Gastrocnemius medialis (tissue), 4 donors: ENCODE results near the gene ADARB2.

Experiments
- CTCF ChIP-seq, 5 experiments: fragments of 450-650 bp in 3 of 5; fragments of 200-600 bp in 2 of 5; sonication (generic) in 2 of 5; IDR thresholded peaks in 4 of 5; conservative IDR thresholded peaks in 1 of 5; 1 replicate in 4 of 5; 2 replicates in 1 of 5; pipeline ENCODE4 v1.5.1; 2016 to 2019; ENCODE audit warnings: antibody characterized with exemption in 5 of 5, mild to moderate bottlenecking in 3 of 5, moderate library complexity in 3 of 5
- POLR2A ChIP-seq, 2 donors: fragments of 450-650 bp; IDR thresholded peaks; one replicate each; pipeline ENCODE4 v1.6.1; 2017; ENCODE audit warnings: antibody characterized with exemption in 2 of 2, mild to moderate bottlenecking in 2 of 2, moderate library complexity in 2 of 2

GRCh38 chr10:1665021-1665661, 72.2 kb downstream of the ADARB2 start:
- TF ChIP-seq CTCF (IDR thresholded peaks at IDR 0.05 in 4 of 5, conservative IDR thresholded peaks at IDR 0.05 in 1 of 5) (no peak), POLR2A (IDR thresholded peaks at IDR 0.05) (no peak)
